Left lung (tissue), 10 donors: ENCODE results near the gene GRIP1. TPM values are rescaled to one million over a fixed set of nuclear protein-coding genes. Genes with fewer than 3 reads are reported as not detected.

ENCODE experiments used
- ATAC-seq: fragments of 200-7000 bp; cut with Tn5 transposase; one replicate; pipeline ENCODE4 v1.9.1; 2020; ENCODE audit warnings: moderate library complexity
- DNase-seq, 4 donors: peaks; one replicate each; pipeline ENCODE4 v3.0.0-alpha.2; 2013 to 2020
- H3K27ac ChIP-seq, 2 donors: fragments of 200-600 bp; sonication (generic) in 1 of 2; one replicate each; pipeline versions ENCODE4 v1.5.0 to v1.8.0; 2020 to 2021
- H3K27me3 ChIP-seq, 2 donors: fragments of 200-600 bp; sonication (generic) in 1 of 2; one replicate each; pipeline versions ENCODE4 v1.5.0 to v1.8.0; 2020 to 2021
- H3K36me3 ChIP-seq, 2 donors: fragments of 200-600 bp; sonication (generic) in 1 of 2; one replicate each; pipeline versions ENCODE4 v1.5.0 to v1.8.0; 2020 to 2021
- H3K4me1 ChIP-seq, 2 donors: fragments of 200-600 bp; one replicate each; pipeline ENCODE4 v1.8.0; 2021
- H3K4me3 ChIP-seq, 2 donors: fragments of 200-600 bp; sonication (generic) in 1 of 2; one replicate each; pipeline versions ENCODE4 v1.5.0 to v1.8.0; 2020 to 2021; ENCODE audit warnings: mild to moderate bottlenecking in 1 of 2
- H3K9me3 ChIP-seq, 2 donors: fragments of 200-600 bp; sonication (generic) in 1 of 2; one replicate each; pipeline versions ENCODE4 v1.5.0 to v1.8.0; 2020 to 2021
- intact Hi-C, 2 donors: fragments of 100-400 bp; cut with DNase I; formaldehyde crosslinking; loops; one replicate each; pipeline versions ENCODE4 v1.11.2 to v1.14.2; 2022
- polyA plus RNA-seq, 6 donors: library from polyadenylated mRNA; unstranded; fragments of 120-200 nt; gene quantifications; one replicate each; pipeline ENCODE4 v1.2.1, GENCODE V29; 2013; ENCODE audit not compliant: insufficient read length in 6 of 6
- total RNA-seq, 2 donors: library from RNA; stranded (reverse); fragmentation: NEBNext Ultra II Directional; extraction: Animal tissue kit (Norgen Biotek cat#: 25700); gene quantifications; one replicate each; pipeline ENCODE4 v1.2.1, GENCODE V29; 2021
- TF ChIP-seq, protein P1 (sequence below), 2 donors: fragments of 200-600 bp; sonication (generic) in 1 of 2; IDR thresholded peaks; one replicate each; pipeline versions ENCODE4 v1.5.0 to v1.8.0; 2021; ENCODE audit warnings: antibody characterized with exemption in 2 of 2
- donor health status: DM: no; HTN: yes; CAD: no.
- donor health status: DM: no; HTN: no; CAD: no.

Gene GRIP1
- total and polyA plus RNA-seq, 8 donors = 1.9 to 10.6 (median 6.0) TPM

DNA sequence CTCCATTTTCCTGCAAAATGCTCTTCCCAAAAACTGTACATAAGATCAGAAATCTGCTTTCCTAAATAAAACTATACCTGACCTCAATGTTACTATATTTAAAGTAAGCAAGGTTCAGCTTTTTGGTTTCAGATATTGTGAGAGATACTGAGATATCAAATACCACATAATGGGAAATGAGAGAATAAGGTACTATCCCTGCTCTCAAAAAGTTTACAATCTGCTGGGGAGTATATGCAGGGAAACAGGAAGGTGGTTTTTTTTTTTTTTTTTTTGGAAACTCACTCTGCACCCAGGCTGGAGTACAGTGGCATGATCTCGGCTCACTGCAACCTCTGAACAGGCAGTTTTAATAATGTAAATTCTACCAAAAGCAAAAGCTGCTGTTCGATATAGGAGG, 327.6 kb downstream of the GRIP1 start:
- H3K4me1 ChIP-seq = no peaks in the 10 kb centered on the region
- no peaks in the 10 kb centered on the region for H3K27me3 ChIP-seq
- H3K36me3 ChIP-seq = peaks cover 0 to 5% of the 10 kb centered on the region in 2 donors
- no peak for ATAC-seq
- TF ChIP-seq, protein P1, sequence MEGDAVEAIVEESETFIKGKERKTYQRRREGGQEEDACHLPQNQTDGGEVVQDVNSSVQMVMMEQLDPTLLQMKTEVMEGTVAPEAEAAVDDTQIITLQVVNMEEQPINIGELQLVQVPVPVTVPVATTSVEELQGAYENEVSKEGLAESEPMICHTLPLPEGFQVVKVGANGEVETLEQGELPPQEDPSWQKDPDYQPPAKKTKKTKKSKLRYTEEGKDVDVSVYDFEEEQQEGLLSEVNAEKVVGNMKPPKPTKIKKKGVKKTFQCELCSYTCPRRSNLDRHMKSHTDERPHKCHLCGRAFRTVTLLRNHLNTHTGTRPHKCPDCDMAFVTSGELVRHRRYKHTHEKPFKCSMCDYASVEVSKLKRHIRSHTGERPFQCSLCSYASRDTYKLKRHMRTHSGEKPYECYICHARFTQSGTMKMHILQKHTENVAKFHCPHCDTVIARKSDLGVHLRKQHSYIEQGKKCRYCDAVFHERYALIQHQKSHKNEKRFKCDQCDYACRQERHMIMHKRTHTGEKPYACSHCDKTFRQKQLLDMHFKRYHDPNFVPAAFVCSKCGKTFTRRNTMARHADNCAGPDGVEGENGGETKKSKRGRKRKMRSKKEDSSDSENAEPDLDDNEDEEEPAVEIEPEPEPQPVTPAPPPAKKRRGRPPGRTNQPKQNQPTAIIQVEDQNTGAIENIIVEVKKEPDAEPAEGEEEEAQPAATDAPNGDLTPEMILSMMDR (IDR thresholded peaks at IDR 0.05) = no peak
- no peak overlapping the region for H3K27ac ChIP-seq
- no peak for DNase-seq
- intact Hi-C loops = no loop called here
- no peaks in the 10 kb centered on the region for H3K9me3 ChIP-seq
- no peak overlapping the region for H3K4me3 ChIP-seq

DNA sequence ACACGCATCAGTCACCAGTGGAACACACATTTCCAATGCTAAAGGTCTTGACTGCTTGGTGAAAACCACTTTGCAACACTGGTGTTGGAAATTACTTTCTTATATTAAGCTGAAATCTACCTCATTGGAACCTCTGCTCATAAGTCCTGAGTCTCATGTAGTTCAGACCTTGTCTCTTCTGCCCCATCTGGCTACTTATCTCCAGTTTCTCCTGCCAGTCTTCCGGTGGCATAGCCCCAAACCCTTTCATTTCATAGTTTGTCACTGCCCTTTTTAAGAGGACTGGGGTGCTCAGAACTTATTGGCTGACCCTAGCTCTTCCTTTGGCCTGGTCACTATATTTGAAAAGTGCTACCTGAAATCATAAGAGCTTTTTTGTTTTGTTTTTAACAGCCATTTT, 332.9 kb downstream of the GRIP1 start:
- no peaks in the 10 kb centered on the region for H3K27me3 ChIP-seq
- H3K4me1 ChIP-seq = no peaks in the 10 kb centered on the region
- DNase-seq = no peak
- H3K4me3 ChIP-seq = no peak overlapping the region
- H3K36me3 ChIP-seq = peaks cover 0 to 39% of the 10 kb centered on the region in 2 donors
- TF ChIP-seq, protein P1 (IDR thresholded peaks at IDR 0.05) = no peak
- no peak overlapping the region for H3K27ac ChIP-seq
- no peak for ATAC-seq
- peaks cover 0 to 20% of the 10 kb centered on the region in 2 donors for H3K9me3 ChIP-seq
- intact Hi-C loops = no loop called here

DNA sequence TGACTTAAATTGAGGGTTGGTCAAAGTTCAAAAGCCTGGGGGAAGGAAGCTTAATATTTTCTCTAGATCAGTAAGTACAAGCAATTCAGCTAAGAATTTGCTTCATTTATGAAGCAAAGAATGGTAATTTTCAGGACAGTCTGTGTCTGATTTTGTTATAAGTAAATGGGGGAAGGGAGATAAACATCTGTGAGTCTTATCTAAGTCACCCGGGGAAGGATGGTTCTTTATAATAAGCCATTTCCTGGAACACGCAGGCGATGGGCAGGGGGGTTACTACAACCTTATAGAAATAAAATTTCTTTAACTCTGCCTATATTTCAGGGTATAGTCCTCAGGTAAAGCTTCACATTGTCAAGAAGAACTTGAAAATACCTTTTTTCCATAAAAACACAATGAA, 333.7 kb downstream of the GRIP1 start:
- no peak for ATAC-seq
- no peaks in the 10 kb centered on the region for H3K4me1 ChIP-seq
- no peak overlapping the region for H3K27ac ChIP-seq
- DNase-seq = no peak
- peaks cover 0 to 44% of the 10 kb centered on the region in 2 donors for H3K36me3 ChIP-seq
- intact Hi-C loops = no loop called here
- TF ChIP-seq, protein P1 (IDR thresholded peaks at IDR 0.05) = no peak
- H3K9me3 ChIP-seq = peaks cover 0 to 24% of the 10 kb centered on the region in 2 donors
- no peak overlapping the region for H3K4me3 ChIP-seq
- no peaks in the 10 kb centered on the region for H3K27me3 ChIP-seq

DNA sequence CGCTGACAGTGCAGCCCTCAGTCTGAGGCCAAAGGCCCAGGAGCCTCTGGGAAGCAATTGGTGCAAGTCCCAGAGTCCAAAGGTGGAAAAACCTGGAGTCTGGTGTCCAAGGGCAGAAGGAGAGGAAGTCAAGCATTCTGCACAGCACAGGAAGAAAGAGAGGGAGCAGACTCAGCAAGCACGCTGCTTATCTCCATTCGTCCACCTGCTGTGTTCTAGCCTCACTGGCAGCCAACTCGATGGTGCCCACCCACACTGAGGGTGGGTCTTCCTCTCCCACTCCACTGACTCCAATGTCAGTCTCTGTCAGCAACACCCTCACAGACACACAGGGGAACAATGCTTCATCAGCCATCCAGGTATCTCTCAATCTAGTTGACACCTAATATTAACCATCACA, 337.8 kb downstream of the GRIP1 start:
- no peak for DNase-seq
- H3K27ac ChIP-seq = no peak overlapping the region
- H3K9me3 ChIP-seq = peaks cover 0 to 29% of the 10 kb centered on the region in 2 donors
- H3K4me3 ChIP-seq = no peak overlapping the region
- no peak for ATAC-seq
- no peaks in the 10 kb centered on the region for H3K27me3 ChIP-seq
- H3K36me3 ChIP-seq = peaks cover 0 to 62% of the 10 kb centered on the region in 2 donors
- H3K4me1 ChIP-seq = no peaks in the 10 kb centered on the region
- TF ChIP-seq, protein P1 (IDR thresholded peaks at IDR 0.05) = no peak
- intact Hi-C loops = no loop called here

DNA sequence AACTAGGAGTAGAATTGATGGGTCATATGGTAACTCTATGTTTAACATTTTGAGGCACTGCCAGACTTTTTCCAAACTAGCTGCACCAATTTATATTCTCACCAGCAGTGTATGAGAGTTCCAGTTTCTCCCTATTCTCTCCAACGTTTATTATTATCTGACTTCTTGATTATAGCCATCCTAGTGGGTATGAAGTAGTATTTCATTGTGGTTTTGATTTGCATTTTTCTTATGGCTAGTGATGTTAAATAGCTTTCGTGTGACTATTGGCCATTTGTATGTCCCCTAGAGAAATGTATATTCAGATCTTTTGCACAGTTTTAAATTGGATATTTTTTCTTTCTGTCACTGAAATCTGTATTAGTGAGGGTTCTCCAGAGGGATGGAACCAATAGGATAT, 338.7 kb downstream of the GRIP1 start:
- no peaks in the 10 kb centered on the region for H3K4me1 ChIP-seq
- peaks cover 0 to 29% of the 10 kb centered on the region in 2 donors for H3K9me3 ChIP-seq
- intact Hi-C loops = no loop called here
- H3K27ac ChIP-seq = no peak overlapping the region
- peaks cover 0 to 57% of the 10 kb centered on the region in 2 donors for H3K36me3 ChIP-seq
- TF ChIP-seq, protein P1 (IDR thresholded peaks at IDR 0.05) = no peak
- H3K4me3 ChIP-seq = no peak overlapping the region
- H3K27me3 ChIP-seq = no peaks in the 10 kb centered on the region
- ATAC-seq (no peak), DNase-seq (no peak)
